ENCODE data around the gene MSRB3. TPM values are rescaled to one million over a fixed set of nuclear protein-coding genes. Genes with fewer than 3 reads are reported as not detected.

MSRB3 gene
- polyA plus RNA-seq, 1 of the 3 experiments (the other 2 are of a cell fraction), result 24.3 TPM

GRCh38 chr12:65470256-65470655 lies 191.8 kb downstream of the MSRB3 start (continued):
- no peak for TF ChIP-seq RAD21 (IDR thresholded peaks at IDR 0.05; ENCODE audit: low read length)

GRCh38 chr12:65472079-65472478 lies 193.6 kb downstream of the MSRB3 start:
- DNase-seq, result no peak
- CTCF ChIA-PET, result interaction anchor here (0.6 kb wide), 1 partner anchor 140 kb away, joined by 3 read pairs; no protein-coding TSS in a partner anchor
- TF ChIP-seq FOXM1 (IDR thresholded peaks at IDR 0.05; ENCODE audit: low read depth) (no peak), TAF1 (IDR thresholded peaks at IDR 0.05; ENCODE audit: borderline replicate concordance, low read depth, low read length) (no peak), ELF1 (IDR thresholded peaks at IDR 0.05) (no peak), RFX5 (IDR thresholded peaks at IDR 0.05; ENCODE audit: low read length) (no peak), TCF12 (IDR thresholded peaks at IDR 0.05) (no peak), ZBTB33 (IDR thresholded peaks at IDR 0.05; ENCODE audit: borderline replicate concordance, low read depth) (no peak), TEAD4 (IDR thresholded peaks at IDR 0.05; ENCODE audit: borderline replicate concordance, insufficient read depth) (no peak), FOSL2 (IDR thresholded peaks at IDR 0.05; ENCODE audit: borderline replicate concordance, low read depth) (no peak), EZH2phosphoT487 (IDR thresholded peaks at IDR 0.05; ENCODE audit: borderline replicate concordance, low read depth) (no peak), RCOR1 (IDR thresholded peaks at IDR 0.05; ENCODE audit: low read length) (no peak), MXI1 (IDR thresholded peaks at IDR 0.05; ENCODE audit: low read depth, low read length) (no peak), EP300 (IDR thresholded peaks at IDR 0.05; ENCODE audit: borderline replicate concordance in 1 of 2, low read depth in 1 of 2, low read length in 1 of 2) (no peak), POLR2AphosphoS5 (IDR thresholded peaks at IDR 0.05; ENCODE audit: low read depth, low read length) (no peak), USF1 (IDR thresholded peaks at IDR 0.05; ENCODE audit: borderline replicate concordance, low read depth) (no peak), GATA2 (CRISPR knock-in tag; IDR thresholded peaks at IDR 0.05) (no peak)
- TF ChIP-seq, protein P1, sequence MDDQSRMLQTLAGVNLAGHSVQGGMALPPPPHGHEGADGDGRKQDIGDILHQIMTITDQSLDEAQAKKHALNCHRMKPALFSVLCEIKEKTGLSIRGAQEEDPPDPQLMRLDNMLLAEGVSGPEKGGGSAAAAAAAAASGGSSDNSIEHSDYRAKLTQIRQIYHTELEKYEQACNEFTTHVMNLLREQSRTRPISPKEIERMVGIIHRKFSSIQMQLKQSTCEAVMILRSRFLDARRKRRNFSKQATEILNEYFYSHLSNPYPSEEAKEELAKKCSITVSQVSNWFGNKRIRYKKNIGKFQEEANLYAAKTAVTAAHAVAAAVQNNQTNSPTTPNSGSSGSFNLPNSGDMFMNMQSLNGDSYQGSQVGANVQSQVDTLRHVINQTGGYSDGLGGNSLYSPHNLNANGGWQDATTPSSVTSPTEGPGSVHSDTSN (IDR thresholded peaks at IDR 0.05), result no peak
- TF ChIP-seq, protein P2, sequence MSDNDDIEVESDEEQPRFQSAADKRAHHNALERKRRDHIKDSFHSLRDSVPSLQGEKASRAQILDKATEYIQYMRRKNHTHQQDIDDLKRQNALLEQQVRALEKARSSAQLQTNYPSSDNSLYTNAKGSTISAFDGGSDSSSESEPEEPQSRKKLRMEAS (IDR thresholded peaks at IDR 0.05; ENCODE audit: low read depth), result no peak
- TF ChIP-seq, protein P3, sequence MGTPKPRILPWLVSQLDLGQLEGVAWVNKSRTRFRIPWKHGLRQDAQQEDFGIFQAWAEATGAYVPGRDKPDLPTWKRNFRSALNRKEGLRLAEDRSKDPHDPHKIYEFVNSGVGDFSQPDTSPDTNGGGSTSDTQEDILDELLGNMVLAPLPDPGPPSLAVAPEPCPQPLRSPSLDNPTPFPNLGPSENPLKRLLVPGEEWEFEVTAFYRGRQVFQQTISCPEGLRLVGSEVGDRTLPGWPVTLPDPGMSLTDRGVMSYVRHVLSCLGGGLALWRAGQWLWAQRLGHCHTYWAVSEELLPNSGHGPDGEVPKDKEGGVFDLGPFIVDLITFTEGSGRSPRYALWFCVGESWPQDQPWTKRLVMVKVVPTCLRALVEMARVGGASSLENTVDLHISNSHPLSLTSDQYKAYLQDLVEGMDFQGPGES (IDR thresholded peaks at IDR 0.05; ENCODE audit: low read depth, low read length), result no peak
- TF ChIP-seq, protein P4, sequence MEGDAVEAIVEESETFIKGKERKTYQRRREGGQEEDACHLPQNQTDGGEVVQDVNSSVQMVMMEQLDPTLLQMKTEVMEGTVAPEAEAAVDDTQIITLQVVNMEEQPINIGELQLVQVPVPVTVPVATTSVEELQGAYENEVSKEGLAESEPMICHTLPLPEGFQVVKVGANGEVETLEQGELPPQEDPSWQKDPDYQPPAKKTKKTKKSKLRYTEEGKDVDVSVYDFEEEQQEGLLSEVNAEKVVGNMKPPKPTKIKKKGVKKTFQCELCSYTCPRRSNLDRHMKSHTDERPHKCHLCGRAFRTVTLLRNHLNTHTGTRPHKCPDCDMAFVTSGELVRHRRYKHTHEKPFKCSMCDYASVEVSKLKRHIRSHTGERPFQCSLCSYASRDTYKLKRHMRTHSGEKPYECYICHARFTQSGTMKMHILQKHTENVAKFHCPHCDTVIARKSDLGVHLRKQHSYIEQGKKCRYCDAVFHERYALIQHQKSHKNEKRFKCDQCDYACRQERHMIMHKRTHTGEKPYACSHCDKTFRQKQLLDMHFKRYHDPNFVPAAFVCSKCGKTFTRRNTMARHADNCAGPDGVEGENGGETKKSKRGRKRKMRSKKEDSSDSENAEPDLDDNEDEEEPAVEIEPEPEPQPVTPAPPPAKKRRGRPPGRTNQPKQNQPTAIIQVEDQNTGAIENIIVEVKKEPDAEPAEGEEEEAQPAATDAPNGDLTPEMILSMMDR (IDR thresholded peaks at IDR 0.05), result no peak
- POLR2A ChIA-PET, result no interaction called here
- Histone ChIP-seq H3K4me2 (no peak overlapping the region), H3K9ac (no peak overlapping the region), H3F3A (replicated peaks; ENCODE audit: insufficient read depth) (peaks cover 6% of the 10 kb centered on the region), H4K20me1 (ENCODE audit: insufficient read depth) (no peaks in the 10 kb centered on the region), H3K4me3 (ENCODE audit: low read depth in 2 of 2, low read length in 1 of 2) (no peak overlapping the region), H3K9me3 (no peaks in the 10 kb centered on the region), H2AFZ (ENCODE audit: low read depth) (no peak overlapping the region), H3K27ac (ENCODE audit: low read depth in 2 of 2, low read length in 1 of 2) (no peak overlapping the region), H3K36me3 (replicated peaks in 1 of 2; ENCODE audit: control insufficient read depth in 1 of 2, insufficient read depth in 2 of 2, low read length in 1 of 2) (peaks cover 0 to 4% of the 10 kb centered on the region in 2 experiments), H3K9me2 (no peaks in the 10 kb centered on the region), H3K27me3 (ENCODE audit: insufficient read depth) (no peaks in the 10 kb centered on the region), H3K4me1 (ENCODE audit: control insufficient read depth in 1 of 2, insufficient read depth in 2 of 2, low read depth in 1 of 2, low read length in 1 of 2) (peaks cover 0 to 8% of the 10 kb centered on the region in 2 experiments; a peak in 1 of 4 replicates), H3K79me2 (ENCODE audit: insufficient read depth) (no peaks in the 10 kb centered on the region)
- WGBS (ENCODE audit: low lambda C conversion rate), result 34% methylated on average over 2 of the region's 2 CpGs
